Activated CD8-positive, alpha-beta memory T cell treated with anti-CD3 and anti-CD28 coated beads, Interleukin-2, amount 10 ng/mL, durations not matched to agents 7 days and 5 days (primary cell): ENCODE data around the gene NDUFS7. TPM values are rescaled to one million over a fixed set of nuclear protein-coding genes. Genes with fewer than 3 reads are reported as not detected.

Source experiments
- ATAC-seq: fragments of 150-1000 bp; cut with Tn5 transposase; one replicate; pipeline ENCODE4 v1.10.0; 2021; ENCODE audit warnings: moderate library complexity
- CTCF ChIA-PET: fragments of 350-600 bp; sonication (Branson Sonifier 250); formaldehyde crosslinking; loops from one replicate; lab custom pipeline; 2021; ENCODE audit warnings: antibody characterized with exemption; lab: Charles Lee
- DNase-seq: peaks from one replicate; pipeline ENCODE4 v3.0.0-alpha.2; 2020
- H3K27ac Mint-ChIP-seq: one replicate; pipeline ENCODE4 v1.8.0; 2021; ENCODE audit warnings: mild to moderate bottlenecking, mixed read lengths
- H3K27me3 Mint-ChIP-seq: one replicate; pipeline ENCODE4 v1.8.0; 2021; ENCODE audit warnings: mixed read lengths
- H3K36me3 Mint-ChIP-seq: one replicate; pipeline ENCODE4 v1.8.0; 2021; ENCODE audit warnings: mild to moderate bottlenecking, mixed read lengths
- H3K4me1 Mint-ChIP-seq: one replicate; pipeline ENCODE4 v1.8.0; 2021; ENCODE audit warnings: mixed read lengths
- H3K4me3 Mint-ChIP-seq: one replicate; pipeline ENCODE4 v1.8.0; 2021; ENCODE audit warnings: mild to moderate bottlenecking, moderate library complexity, mixed read lengths
- H3K9me3 Mint-ChIP-seq: one replicate; pipeline ENCODE4 v1.8.0; 2022; ENCODE audit warnings: low read depth, mixed read lengths
- total RNA-seq, 2 experiments: library from RNA; stranded (reverse); gene quantifications; one replicate each; pipeline ENCODE4 v1.2.3, GENCODE V29; 2021

NDUFS7 gene
- total RNA-seq, 2 experiments from 2014 or later, result 124 to 135 TPM

- H3K4me1 Mint-ChIP-seq, result peaks cover 4% of the 10 kb centered on the region
- no peak overlapping the region for H3K27ac Mint-ChIP-seq
- no peaks in the 10 kb centered on the region for H3K27me3 Mint-ChIP-seq
- peaks cover 2% of the 10 kb centered on the region for H3K36me3 Mint-ChIP-seq
- no peaks in the 10 kb centered on the region for H3K9me3 Mint-ChIP-seq
- no peak overlapping the region for H3K4me3 Mint-ChIP-seq
- no peak for ATAC-seq
- no peak for DNase-seq
- CTCF ChIA-PET, result no interaction called here
Observed at GRCh38 chr19:1395194-1396018, 11.7 kb downstream of the NDUFS7 start.

GRCh38 chr19:1396019-1396767 lies 12.5 kb downstream of the NDUFS7 start:
- Mint-ChIP-seq H3K4me3 (no peak overlapping the region), H3K4me1 (peaks cover 4% of the 10 kb centered on the region), H3K9me3 (no peaks in the 10 kb centered on the region), H3K27ac (no peak overlapping the region), H3K36me3 (peaks cover under 1% of the 10 kb centered on the region), H3K27me3 (no peaks in the 10 kb centered on the region)
- no peak for DNase-seq
- no peak for ATAC-seq
- CTCF ChIA-PET, result interaction anchor here (0.8 kb wide), 1 partner anchor 17 kb away, joined by 3 read pairs; no protein-coding TSS in a partner anchor

- CTCF ChIA-PET, result interaction anchor here (0.8 to 1.0 kb wide), 3 partner anchors 16 to 118 kb away, joined by 3 read pairs; no protein-coding TSS in a partner anchor
- Mint-ChIP-seq H3K36me3 (no peaks in the 10 kb centered on the region), H3K9me3 (no peaks in the 10 kb centered on the region), H3K27me3 (no peaks in the 10 kb centered on the region), H3K4me3 (no peak overlapping the region), H3K4me1 (peaks cover 4% of the 10 kb centered on the region), H3K27ac (no peak overlapping the region)
- DNase-seq (no peak), ATAC-seq (no peak)
Observed at GRCh38 chr19:1396768-1397679, 13.3 kb downstream of the NDUFS7 start.

- CTCF ChIA-PET, result interaction anchor here (1.0 kb wide), 2 partner anchors 113 to 118 kb away, joined by 3 read pairs; no protein-coding TSS in a partner anchor
- peaks cover 9% of the 10 kb centered on the region for H3K4me1 Mint-ChIP-seq
- DNase-seq (no peak), ATAC-seq (no peak)
- H3K36me3 Mint-ChIP-seq, result no peaks in the 10 kb centered on the region
- no peak overlapping the region for H3K4me3 Mint-ChIP-seq
- no peak overlapping the region for H3K27ac Mint-ChIP-seq
- H3K9me3 Mint-ChIP-seq, result no peaks in the 10 kb centered on the region
- H3K27me3 Mint-ChIP-seq, result peaks cover 4% of the 10 kb centered on the region
Observed at GRCh38 chr19:1397838-1398237, 14.1 kb downstream of the NDUFS7 start.

GRCh38 chr19:1399079-1399478 lies 15.4 kb downstream of the NDUFS7 start:
- Mint-ChIP-seq H3K36me3 (no peaks in the 10 kb centered on the region), H3K27me3 (peaks cover 9% of the 10 kb centered on the region), H3K27ac (no peak overlapping the region), H3K4me3 (no peak overlapping the region), H3K9me3 (no peaks in the 10 kb centered on the region), H3K4me1 (peaks cover 10% of the 10 kb centered on the region)
- CTCF ChIA-PET, result no interaction called here
- no peak for DNase-seq
- no peak for ATAC-seq

GRCh38 chr19:1399745-1400144 lies 16.0 kb downstream of the NDUFS7 start:
- ATAC-seq (no peak), DNase-seq (no peak)
- no peak overlapping the region for H3K27ac Mint-ChIP-seq
- H3K27me3 Mint-ChIP-seq, result peaks cover 9% of the 10 kb centered on the region
- H3K4me3 Mint-ChIP-seq, result no peak overlapping the region
- no peaks in the 10 kb centered on the region for H3K36me3 Mint-ChIP-seq
- CTCF ChIA-PET, result no interaction called here
- no peaks in the 10 kb centered on the region for H3K9me3 Mint-ChIP-seq
- peaks cover 10% of the 10 kb centered on the region for H3K4me1 Mint-ChIP-seq

- peaks cover 10% of the 10 kb centered on the region for H3K4me1 Mint-ChIP-seq
- CTCF ChIA-PET, result interaction anchor here (1.0 kb wide), 1 partner anchor 17 kb away, joined by 4 read pairs; no protein-coding TSS in a partner anchor
- H3K36me3 Mint-ChIP-seq, result no peaks in the 10 kb centered on the region
- no peak overlapping the region for H3K27ac Mint-ChIP-seq
- H3K9me3 Mint-ChIP-seq, result no peaks in the 10 kb centered on the region
- H3K4me3 Mint-ChIP-seq, result peak overlapping the region; percentile 63
- H3K27me3 Mint-ChIP-seq, result peaks cover 9% of the 10 kb centered on the region
- ATAC-seq (peak; percentile 13), DNase-seq (no peak)
Observed at GRCh38 chr19:1400281-1401137, 16.8 kb downstream of the NDUFS7 start.

GRCh38 chr19:1401138-1401888 lies 17.6 kb downstream of the NDUFS7 start, which contains the start of gene GAMT:
GAMT (minus strand) TSS chr19:1401542; CDS start chr19:1401476, 66 bp downstream.
- peak; percentile 63 for DNase-seq
- H3K36me3 Mint-ChIP-seq, result no peaks in the 10 kb centered on the region
- H3K4me1 Mint-ChIP-seq, result peaks cover 10% of the 10 kb centered on the region
- peaks cover 9% of the 10 kb centered on the region for H3K27me3 Mint-ChIP-seq
- H3K9me3 Mint-ChIP-seq, result no peaks in the 10 kb centered on the region
- CTCF ChIA-PET, result interaction anchor here (1.0 kb wide), 1 partner anchor 18 kb away, joined by 4 read pairs; no protein-coding TSS in a partner anchor
- H3K27ac Mint-ChIP-seq, result no peak within 1 kb of the TSS
- peak; percentile 85 for ATAC-seq
- peak within 1 kb of the TSS; percentile 63 for H3K4me3 Mint-ChIP-seq

GRCh38 chr19:1401889-1402217 lies 18.1 kb downstream of the NDUFS7 start:
- Mint-ChIP-seq H3K27me3 (peaks cover 9% of the 10 kb centered on the region), H3K4me3 (peak overlapping the region; percentile 53), H3K27ac (no peak overlapping the region), H3K9me3 (no peaks in the 10 kb centered on the region), H3K4me1 (peaks cover 13% of the 10 kb centered on the region), H3K36me3 (no peaks in the 10 kb centered on the region)
- no peak for DNase-seq
- ATAC-seq, result no peak
- CTCF ChIA-PET, result no interaction called here

- no peaks in the 10 kb centered on the region for H3K36me3 Mint-ChIP-seq
- no peak overlapping the region for H3K27ac Mint-ChIP-seq
- ATAC-seq, result no peak
Observed at GRCh38 chr19:1402411-1403070, 18.8 kb downstream of the NDUFS7 start.

GRCh38 chr19:1406774-1407527 lies 23.2 kb downstream of the NDUFS7 start:
- no peaks in the 10 kb centered on the region for H3K9me3 Mint-ChIP-seq
- peaks cover 47% of the 10 kb centered on the region for H3K4me1 Mint-ChIP-seq
- CTCF ChIA-PET, result no interaction called here
- H3K27ac Mint-ChIP-seq, result peak overlapping the region; percentile 66
- ATAC-seq (peak; percentile 82), DNase-seq (peak; percentile 99)
- peaks cover 11% of the 10 kb centered on the region for H3K36me3 Mint-ChIP-seq
- peak overlapping the region; percentile 48 for H3K4me3 Mint-ChIP-seq
- H3K27me3 Mint-ChIP-seq, result peaks cover 9% of the 10 kb centered on the region

More at GRCh38 chr19:1402411-1403070, 18.8 kb downstream of the NDUFS7 start:
- Mint-ChIP-seq H3K9me3 (no peaks in the 10 kb centered on the region), H3K4me3 (peak overlapping the region; percentile 36), H3K4me1 (peaks cover 15% of the 10 kb centered on the region), H3K27me3 (peaks cover 9% of the 10 kb centered on the region)
- CTCF ChIA-PET, result interaction anchor here (0.7 to 0.8 kb wide), 3 partner anchors 10 to 818 kb away, joined by 3 read pairs; no protein-coding TSS in a partner anchor
- no peak for DNase-seq
